Measurements from ENCODE around the gene TRPM5. TPM values are rescaled to one million over a fixed set of nuclear protein-coding genes. Genes with fewer than 3 reads are reported as not detected.

The TRPM5 gene
- total RNA-seq, 4 donors from 2014 or later, result 0.29 TPM; not detected in 3

GRCh38 chr11:2468363-2469235, 24.3 kb upstream of the TRPM5 start:
- peaks cover 5% of the 10 kb centered on the region for H3K27me3 ChIP-seq
- no peak overlapping the region for H3K27ac ChIP-seq
- no peak for DNase-seq (ENCODE audit: low spot score in 2 of 2)
- no peaks in the 10 kb centered on the region for H3K4me1 ChIP-seq
- 80% methylated on average over 21 of the region's 21 CpGs for WGBS
- H3K4me3 ChIP-seq, result no peak overlapping the region
- H3K36me3 ChIP-seq, result no peaks in the 10 kb centered on the region
- H3K9me3 ChIP-seq, result no peaks in the 10 kb centered on the region
- TF ChIP-seq CTCF (IDR thresholded peaks at IDR 0.05) (no peak), POLR2AphosphoS5 (IDR thresholded peaks at IDR 0.05) (no peak), POLR2A (IDR thresholded peaks at IDR 0.05) (no peak), EP300 (IDR thresholded peaks at IDR 0.05) (no peak)

- H3K4me3 ChIP-seq, result no peak overlapping the region
- H3K27ac ChIP-seq, result no peak overlapping the region
- H3K9me3 ChIP-seq, result no peaks in the 10 kb centered on the region
- no peak for DNase-seq (ENCODE audit: low spot score in 2 of 2)
- WGBS, result no CpG with 5 or more reads among the region's 7 CpGs
- TF ChIP-seq CTCF (IDR thresholded peaks at IDR 0.05) (no peak), POLR2AphosphoS5 (IDR thresholded peaks at IDR 0.05) (no peak), POLR2A (IDR thresholded peaks at IDR 0.05) (no peak), EP300 (IDR thresholded peaks at IDR 0.05) (no peak)
- H3K36me3 ChIP-seq, result no peaks in the 10 kb centered on the region
- H3K4me1 ChIP-seq, result no peaks in the 10 kb centered on the region
- peaks cover 5% of the 10 kb centered on the region for H3K27me3 ChIP-seq
Observed at GRCh38 chr11:2467695-2468055, 23.4 kb upstream of the TRPM5 start.

GRCh38 chr11:2466869-2467694, 22.8 kb upstream of the TRPM5 start:
- WGBS, result 76% methylated on average over 11 of the region's 16 CpGs
- H3K27ac ChIP-seq, result no peak overlapping the region
- TF ChIP-seq CTCF (IDR thresholded peaks at IDR 0.05), result no peak
- TF ChIP-seq EP300 (IDR thresholded peaks at IDR 0.05), result no peak
- no peak for TF ChIP-seq POLR2A (IDR thresholded peaks at IDR 0.05)
- no peak for TF ChIP-seq POLR2AphosphoS5 (IDR thresholded peaks at IDR 0.05)
- H3K4me3 ChIP-seq, result no peak overlapping the region
- no peaks in the 10 kb centered on the region for H3K36me3 ChIP-seq
- no peaks in the 10 kb centered on the region for H3K4me1 ChIP-seq
- no peak for DNase-seq (ENCODE audit: low spot score in 2 of 2)
- H3K9me3 ChIP-seq, result no peaks in the 10 kb centered on the region
- H3K27me3 ChIP-seq, result peaks cover 5% of the 10 kb centered on the region

- Histone ChIP-seq H3K9me3 (no peaks in the 10 kb centered on the region), H3K27ac (no peak overlapping the region), H3K36me3 (no peaks in the 10 kb centered on the region), H3K4me3 (no peak overlapping the region), H3K4me1 (no peaks in the 10 kb centered on the region), H3K27me3 (peaks cover 5% of the 10 kb centered on the region)
- WGBS, result 90% methylated on average over 6 of the region's 9 CpGs
- TF ChIP-seq CTCF (IDR thresholded peaks at IDR 0.05) (no peak), EP300 (IDR thresholded peaks at IDR 0.05) (no peak), POLR2AphosphoS5 (IDR thresholded peaks at IDR 0.05) (no peak), POLR2A (IDR thresholded peaks at IDR 0.05) (no peak)
- DNase-seq (ENCODE audit: low spot score in 2 of 2), result no peak
Observed at GRCh38 chr11:2466069-2466801, 21.9 kb upstream of the TRPM5 start.
